ENCODE measurements around the gene GFM1.

The GFM1 gene

GRCh38 chr3:158737410-158737809 is 93.1 kb downstream of the GFM1 start:
- TF ChIP-seq CTCF (conservative IDR thresholded peaks at IDR 0.05; ENCODE audit: control insufficient read depth, insufficient read depth, low read depth, low read length) = no peak
- DNase-seq (ENCODE audit: low read depth) = no peak
- no peak overlapping the region for H3K4me3 ChIP-seq (ENCODE audit: control insufficient read depth, low read depth, low read length)

DNA sequence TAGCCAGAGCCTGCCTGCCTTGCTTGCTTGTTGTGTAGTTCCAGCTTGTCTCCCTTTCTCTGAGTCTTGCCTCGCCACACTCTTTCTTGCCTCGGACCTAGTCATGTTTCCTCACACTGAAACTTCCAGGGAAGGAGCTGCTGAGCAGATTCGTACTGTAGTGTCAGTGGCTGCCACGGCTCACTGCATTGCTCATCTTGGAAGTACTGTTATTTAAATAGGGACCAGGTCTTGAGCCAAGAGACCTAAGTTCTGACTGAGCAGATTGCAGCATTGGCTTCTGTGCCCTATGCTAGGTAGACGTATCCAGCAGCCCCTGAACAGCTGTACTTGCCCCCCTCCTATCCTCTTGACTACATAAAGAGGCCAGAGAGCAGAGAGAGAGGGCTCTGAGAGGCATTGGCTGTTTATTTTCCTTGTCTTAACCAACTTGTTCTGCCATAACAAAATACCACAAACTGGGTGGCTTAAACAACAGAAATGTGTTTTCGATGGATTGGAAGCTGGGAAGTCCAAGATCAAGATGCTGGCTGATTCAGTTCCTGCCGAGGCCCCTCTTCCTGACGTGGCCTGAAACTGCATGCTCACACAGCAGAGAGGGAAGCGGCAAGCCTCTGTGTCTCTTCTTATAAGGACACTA is 93.8 kb downstream of the GFM1 start:
- no peak for TF ChIP-seq CTCF (conservative IDR thresholded peaks at IDR 0.05; ENCODE audit: control insufficient read depth, insufficient read depth, low read depth, low read length)

DNA sequence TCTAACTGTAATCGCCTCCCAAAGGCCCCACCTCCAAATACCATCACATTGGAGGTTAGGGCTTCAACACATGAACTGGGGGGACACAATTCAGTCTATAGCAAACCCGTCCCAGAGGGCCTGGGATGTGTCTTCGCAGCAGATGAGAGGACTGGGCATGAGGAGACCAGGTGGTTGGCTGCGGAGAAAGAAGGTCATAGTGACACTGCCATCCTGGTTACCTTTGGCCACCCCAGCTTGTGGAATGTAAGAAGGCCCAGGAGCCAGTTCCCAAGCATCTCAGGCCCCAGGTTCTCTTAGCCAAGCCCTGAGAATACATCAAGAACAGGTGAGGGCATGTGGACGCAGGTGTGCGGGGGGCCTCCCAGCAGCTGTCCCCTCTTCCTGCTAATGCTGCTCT is 94.3 kb downstream of the GFM1 start:
- no peak for TF ChIP-seq CTCF (conservative IDR thresholded peaks at IDR 0.05; ENCODE audit: control insufficient read depth, insufficient read depth, low read depth, low read length)
- no peak overlapping the region for H3K4me3 ChIP-seq (ENCODE audit: control insufficient read depth, low read depth, low read length)
- DNase-seq (ENCODE audit: low read depth) = no peak

More for the DNA sequence above, 93.8 kb downstream of the GFM1 start:
- no peak for DNase-seq (ENCODE audit: low read depth)
- H3K4me3 ChIP-seq (ENCODE audit: control insufficient read depth, low read depth, low read length) = no peak overlapping the region

DNA sequence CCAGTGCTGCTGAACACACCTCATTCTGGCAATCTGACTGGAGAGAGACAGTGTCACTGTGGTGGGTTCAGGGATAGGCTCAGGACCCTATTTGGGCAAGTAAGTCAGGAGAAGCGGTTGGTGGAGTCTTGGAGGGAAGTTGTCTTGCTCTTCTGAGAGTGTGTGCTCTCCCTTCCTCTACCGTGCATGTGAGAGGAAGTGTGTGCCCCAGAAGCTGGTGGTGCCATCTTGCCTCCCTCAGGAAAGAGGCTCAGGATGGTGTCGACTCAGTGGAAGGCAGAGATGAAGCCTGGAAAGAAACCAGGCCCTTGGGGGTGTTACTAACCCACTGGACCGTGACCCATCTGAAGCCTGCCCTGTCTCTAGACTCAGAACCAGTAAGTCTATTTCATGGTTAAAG is 94.8 kb downstream of the GFM1 start:
- no peak for DNase-seq (ENCODE audit: low read depth)
- no peak for TF ChIP-seq CTCF (conservative IDR thresholded peaks at IDR 0.05; ENCODE audit: control insufficient read depth, insufficient read depth, low read depth, low read length)
- H3K4me3 ChIP-seq (ENCODE audit: control insufficient read depth, low read depth, low read length) = no peak overlapping the region

- no peak overlapping the region for H3K4me3 ChIP-seq (ENCODE audit: control insufficient read depth, low read depth, low read length)
- no peak for DNase-seq (ENCODE audit: low read depth)
- no peak for TF ChIP-seq CTCF (conservative IDR thresholded peaks at IDR 0.05; ENCODE audit: control insufficient read depth, insufficient read depth, low read depth, low read length)
These were observed 95.3 kb downstream of the GFM1 start for GRCh38 chr3:158739661-158740060.

Measured in fibroblast of mammary gland (primary cell).